ENCODE measurements around the gene MRM1. TPM values are rescaled to one million over a fixed set of nuclear protein-coding genes. Genes with fewer than 3 reads are reported as not detected.

The MRM1 gene
- total and polyA plus RNA-seq, 2 experiments from 2014 or later = 3.8 to 5.9 TPM

GRCh38 chr17:36643086-36643685, 41.8 kb downstream of the MRM1 start:
- Histone ChIP-seq H3K27ac (no peak overlapping the region), H3F3A (ENCODE audit: insufficient read depth) (no peaks in the 10 kb centered on the region), H3K79me2 (ENCODE audit: insufficient read depth) (no peaks in the 10 kb centered on the region), H3K4me3 (no peak overlapping the region), H3K36me3 (ENCODE audit: low read depth) (no peaks in the 10 kb centered on the region), H3K9me3 (ENCODE audit: low read depth) (no peaks in the 10 kb centered on the region), H3K9ac (no peak overlapping the region), H3K27me3 (replicated peaks; ENCODE audit: insufficient read depth) (peaks cover 78% of the 10 kb centered on the region), H3K4me2 (ENCODE audit: unreplicated experiment) (no peak overlapping the region), H3K4me1 (ENCODE audit: insufficient read depth) (peaks cover 5% of the 10 kb centered on the region; the same call in 1 of the 2 replicates), H3K9me2 (ENCODE audit: insufficient read depth) (no peaks in the 10 kb centered on the region), H4K20me1 (ENCODE audit: insufficient read depth) (no peaks in the 10 kb centered on the region), H2AFZ (no peak overlapping the region)
- TF ChIP-seq EZH2 (IDR thresholded peaks at IDR 0.05; ENCODE audit: insufficient read depth, poor library complexity, severe bottlenecking) = no peak
- TF ChIP-seq EZH2phosphoT487 (IDR thresholded peaks at IDR 0.05; ENCODE audit: insufficient read depth, low read depth) = no peak
- DNase-seq = no peak
- 52 to 53% methylated on average over 3 of the region's 3 CpGs for WGBS, 2 experiments (ENCODE audit: low coverage in 1 of 2, low lambda C conversion rate in 2 of 2, missing lambda C conversion rate in 2 of 2)
- in situ Hi-C loops (cut with MboI) = loop anchor here (25.0 kb wide), 1 partner anchor 594 kb away; no protein-coding TSS in a partner anchor

GRCh38 chr17:36645422-36645821, 44.0 kb downstream of the MRM1 start:
- no peaks in the 10 kb centered on the region for H3F3A ChIP-seq (ENCODE audit: insufficient read depth)
- no peaks in the 10 kb centered on the region for H3K9me3 ChIP-seq (ENCODE audit: low read depth)
- no peaks in the 10 kb centered on the region for H3K79me2 ChIP-seq (ENCODE audit: insufficient read depth)
- H3K27me3 ChIP-seq (replicated peaks; ENCODE audit: insufficient read depth) = peaks cover 63% of the 10 kb centered on the region
- no peak for DNase-seq
- no peak overlapping the region for H3K4me3 ChIP-seq
- no peak overlapping the region for H3K9ac ChIP-seq
- H3K9me2 ChIP-seq (ENCODE audit: insufficient read depth) = no peaks in the 10 kb centered on the region
- in situ Hi-C loops (cut with MboI) = loop anchor here (25.0 kb wide), 1 partner anchor 592 kb away; no protein-coding TSS in a partner anchor
- H3K36me3 ChIP-seq (ENCODE audit: low read depth) = no peaks in the 10 kb centered on the region
- 59 to 72% methylated on average over 2 to 3 of the region's 3 CpGs for WGBS, 2 experiments (ENCODE audit: low coverage in 1 of 2, low lambda C conversion rate in 2 of 2, missing lambda C conversion rate in 2 of 2)
- no peak for TF ChIP-seq EZH2phosphoT487 (IDR thresholded peaks at IDR 0.05; ENCODE audit: insufficient read depth, low read depth)
- no peak for TF ChIP-seq EZH2 (IDR thresholded peaks at IDR 0.05; ENCODE audit: insufficient read depth, poor library complexity, severe bottlenecking)
- H3K27ac ChIP-seq = no peak overlapping the region
- no peak overlapping the region for H2AFZ ChIP-seq
- H4K20me1 ChIP-seq (ENCODE audit: insufficient read depth) = no peaks in the 10 kb centered on the region
- peaks cover 5% of the 10 kb centered on the region; the same call in 1 of the 2 replicates for H3K4me1 ChIP-seq (ENCODE audit: insufficient read depth)
- H3K4me2 ChIP-seq (ENCODE audit: unreplicated experiment) = no peak overlapping the region

- TF ChIP-seq EZH2 (IDR thresholded peaks at IDR 0.05; ENCODE audit: insufficient read depth, poor library complexity, severe bottlenecking) (no peak), EZH2phosphoT487 (IDR thresholded peaks at IDR 0.05; ENCODE audit: insufficient read depth, low read depth) (no peak)
- Histone ChIP-seq H3K9me3 (ENCODE audit: low read depth) (no peaks in the 10 kb centered on the region), H3K4me3 (no peak overlapping the region), H3K9me2 (ENCODE audit: insufficient read depth) (no peaks in the 10 kb centered on the region), H3K9ac (no peak overlapping the region), H2AFZ (no peak overlapping the region), H3K27ac (no peak overlapping the region), H3K4me2 (ENCODE audit: unreplicated experiment) (no peak overlapping the region), H4K20me1 (ENCODE audit: insufficient read depth) (no peaks in the 10 kb centered on the region), H3K36me3 (ENCODE audit: low read depth) (no peaks in the 10 kb centered on the region), H3K4me1 (ENCODE audit: insufficient read depth) (no peaks in the 10 kb centered on the region), H3K79me2 (ENCODE audit: insufficient read depth) (no peaks in the 10 kb centered on the region), H3K27me3 (replicated peaks; ENCODE audit: insufficient read depth) (peaks cover 45% of the 10 kb centered on the region), H3F3A (ENCODE audit: insufficient read depth) (no peaks in the 10 kb centered on the region)
- in situ Hi-C loops (cut with MboI) = loop anchor here (25.0 kb wide), 1 partner anchor 590 kb away; no protein-coding TSS in a partner anchor
- no peak for DNase-seq
- WGBS, 2 experiments (ENCODE audit: low coverage in 1 of 2, low lambda C conversion rate in 2 of 2, missing lambda C conversion rate in 2 of 2) = 8 to 9% methylated on average over 4 of the region's 4 CpGs
Observed at GRCh38 chr17:36647636-36648035, 46.3 kb downstream of the MRM1 start.

- H3K9me3 ChIP-seq (ENCODE audit: low read depth) = no peaks in the 10 kb centered on the region
- no peak for TF ChIP-seq EZH2 (IDR thresholded peaks at IDR 0.05; ENCODE audit: insufficient read depth, poor library complexity, severe bottlenecking)
- TF ChIP-seq EZH2phosphoT487 (IDR thresholded peaks at IDR 0.05; ENCODE audit: insufficient read depth, low read depth) = no peak
- H3K36me3 ChIP-seq (ENCODE audit: low read depth) = no peaks in the 10 kb centered on the region
- no peaks in the 10 kb centered on the region for H3K9me2 ChIP-seq (ENCODE audit: insufficient read depth)
- no peaks in the 10 kb centered on the region for H3K79me2 ChIP-seq (ENCODE audit: insufficient read depth)
- no peak for DNase-seq
- H3K9ac ChIP-seq = no peak overlapping the region
- H3F3A ChIP-seq (ENCODE audit: insufficient read depth) = no peaks in the 10 kb centered on the region
- no peak overlapping the region for H3K27ac ChIP-seq
- 26 to 27% methylated on average over 9 of the region's 9 CpGs for WGBS, 2 experiments (ENCODE audit: low coverage in 1 of 2, low lambda C conversion rate in 2 of 2, missing lambda C conversion rate in 2 of 2)
- H2AFZ ChIP-seq = no peak overlapping the region
- in situ Hi-C loops (cut with MboI) = no loop called here
- H3K4me3 ChIP-seq = no peak overlapping the region
- H4K20me1 ChIP-seq (ENCODE audit: insufficient read depth) = no peaks in the 10 kb centered on the region
- H3K4me2 ChIP-seq (ENCODE audit: unreplicated experiment) = no peak overlapping the region
- no peaks in the 10 kb centered on the region for H3K4me1 ChIP-seq (ENCODE audit: insufficient read depth)
- peaks cover 19% of the 10 kb centered on the region for H3K27me3 ChIP-seq (replicated peaks; ENCODE audit: insufficient read depth)
Observed at GRCh38 chr17:36650096-36650775, 48.9 kb downstream of the MRM1 start.
